ENCODE measurements around the gene MCUR1. TPM values are rescaled to one million over a fixed set of nuclear protein-coding genes. Genes with fewer than 3 reads are reported as not detected.

Gene MCUR1
- total and polyA plus RNA-seq, 11 donors, result 12.6 to 62.0 (median 28.0) TPM

GRCh38 chr6:13825871-13826270 is 11.5 kb upstream of the MCUR1 start:
- no peak overlapping the region for H3K4me3 ChIP-seq
- 90 to 97% (median 93%) methylated on average over 1 of the region's 1 CpG for WGBS, 4 donors
- H3K27me3 ChIP-seq, result no peaks in the 10 kb centered on the region
- peaks cover 0 to 7% (median 0%) of the 10 kb centered on the region in 12 donors for H3K4me1 ChIP-seq
- ATAC-seq (no peak), DNase-seq (no peak)
- peaks cover 0 to 8% (median 0%) of the 10 kb centered on the region in 12 donors for H3K9me3 ChIP-seq
- no peak overlapping the region for H3K27ac ChIP-seq
- H3K36me3 ChIP-seq, result no peaks in the 10 kb centered on the region
- intact Hi-C loops (cut with DNase I), result no loop called here
- TF ChIP-seq CTCF (IDR thresholded peaks at IDR 0.05), result no peak
- TF ChIP-seq POLR2A (IDR thresholded peaks at IDR 0.05), result no peak

- no peak for DNase-seq
- no peak for ATAC-seq
- H3K27me3 ChIP-seq, result no peaks in the 10 kb centered on the region
- H3K27ac ChIP-seq, result no peak overlapping the region
- H3K9me3 ChIP-seq, result no peaks in the 10 kb centered on the region
- WGBS, 4 donors, result 84 to 89% (median 88%) methylated on average over 2 of the region's 2 CpGs
- intact Hi-C loops (cut with DNase I), result loop anchor here in 1 of 10 donors (10.0 kb wide), 1 partner anchor 924 kb away; no protein-coding TSS in a partner anchor
- TF ChIP-seq CTCF (IDR thresholded peaks at IDR 0.05), result no peak
- TF ChIP-seq POLR2A (IDR thresholded peaks at IDR 0.05), result no peak
- no peak overlapping the region for H3K4me3 ChIP-seq
- no peaks in the 10 kb centered on the region for H3K36me3 ChIP-seq
- H3K4me1 ChIP-seq, result peaks cover 0 to 10% (median 5%) of the 10 kb centered on the region in 12 donors
These were observed 4.0 kb upstream of the MCUR1 start for GRCh38 chr6:13818341-13818740.

GRCh38 chr6:13814938-13815575 is 700 bp upstream of the MCUR1 start:
- intact Hi-C loops (cut with DNase I), result loop anchor here in 2 of 10 donors (5.0 to 10.0 kb wide), 2 partner anchors 103 to 920 kb away; partner anchors contain the start of gene RANBP9 (in 1 of the 2)
- Histone ChIP-seq H3K36me3 (no peaks in the 10 kb centered on the region), H3K4me1 (peaks cover 4 to 42% (median 33%) of the 10 kb centered on the region in 12 donors), H3K27ac (peak overlapping the region; percentile 81 to 99 (median 97)), H3K9me3 (no peaks in the 10 kb centered on the region), H3K27me3 (no peaks in the 10 kb centered on the region), H3K4me3 (peak overlapping the region in 11 of 12 donors; percentile 67 to 97 (median 91))
- no peak for ATAC-seq
- no peak for DNase-seq
- TF ChIP-seq CTCF (IDR thresholded peaks at IDR 0.05) (no peak), POLR2A (IDR thresholded peaks at IDR 0.05) (no peak)
- WGBS, 4 donors, result 45 to 50% (median 46%) methylated on average over 8 of the region's 8 CpGs

- Histone ChIP-seq H3K27ac (peak overlapping the region; percentile 81 to 99 (median 97)), H3K36me3 (no peaks in the 10 kb centered on the region), H3K27me3 (no peaks in the 10 kb centered on the region), H3K4me3 (peak overlapping the region; percentile 67 to 97 (median 88)), H3K9me3 (no peaks in the 10 kb centered on the region), H3K4me1 (peaks cover 4 to 42% (median 34%) of the 10 kb centered on the region in 12 donors)
- DNase-seq (peak; percentile 72 to 83 (median 79)), ATAC-seq (peak; percentile 18 to 62 (median 58))
- WGBS, 4 donors, result 0% methylated on average over 14 to 56 of the region's 56 CpGs
- TF ChIP-seq POLR2A (IDR thresholded peaks at IDR 0.05), result no peak
- intact Hi-C loops (cut with DNase I), result loop anchor here in 2 of 10 donors (5.0 to 10.0 kb wide), 2 partner anchors 101 to 919 kb away; partner anchors contain the start of gene RANBP9 (in 1 of the 2)
These were observed 659 bp downstream of the MCUR1 start for GRCh38 chr6:13813621-13814175.

Data from heart left ventricle (tissue), 16 donors.